A549 (cell line): ENCODE results near the gene MAP3K14. TPM values are rescaled to one million over a fixed set of nuclear protein-coding genes. Genes with fewer than 3 reads are reported as not detected.
A peak's percentile ranks its signal among the peaks of the same experiment; 100 is the strongest.

Source experiments
- ATAC-seq, 2 experiments: fragments of 200-7000 bp in 1 of 2; fragments of >200 bp in 1 of 2; cut with Nextera tagmentation in 1 of 2; cut with Tn5 transposase in 1 of 2; 3 replicates each; pipeline versions ENCODE4 v1.8.0 to v1.9.1; 2018 to 2020; ENCODE audit warnings: mild to moderate bottlenecking in 1 of 2, moderate library complexity in 1 of 2
- CTCF ChIA-PET: fragments of 300-600 bp; sonication (Branson Sonifier 250); formaldehyde crosslinking; extraction: SDS; loops from one replicate; lab custom pipeline; 2021; ENCODE audit warnings: antibody characterized with exemption, inconsistent platforms; lab: Yijun Ruan, JAX
- POLR2A ChIA-PET: fragments of 350-600 bp; formaldehyde crosslinking; extraction: SDS; loops from one replicate; lab custom pipeline; 2021; ENCODE audit warnings: antibody characterized with exemption, inconsistent platforms; lab: Yijun Ruan, JAX
- DNase-seq, 2 experiments: peaks; one replicate each; pipeline versions ENCODE4 v3.0.0 to v3.0.0-alpha.2; 2011 to 2016; ENCODE audit warnings: low read depth in 1 of 2, low spot score in 1 of 2
- FAIRE-seq: peaks from 2 replicates; lab custom pipeline; 2011; peaks lifted over from hg19 to GRCh38; lab: Jason Lieb, UNC
- H3K27ac ChIP-seq, 2 experiments: fragments of >200 bp; sonication (Bioruptor Twin); formaldehyde crosslinking; 3 replicates each; pipeline ENCODE4 v1.5.1; 2016 to 2017
- H3K4me1 ChIP-seq: fragments of >200 bp; sonication (Bioruptor Twin); formaldehyde crosslinking; 3 replicates; pipeline ENCODE4 v1.6.1; 2016
- H3K4me2 ChIP-seq: fragments of >200 bp; sonication (Bioruptor Twin); formaldehyde crosslinking; 3 replicates; pipeline ENCODE4 v1.6.1; 2016
- H3K4me3 ChIP-seq: fragments of >200 bp; sonication (Bioruptor Twin); formaldehyde crosslinking; 3 replicates; pipeline ENCODE4 v1.5.1; 2016
- H3K9me3 ChIP-seq: fragments of >200 bp; sonication (Bioruptor Twin); formaldehyde crosslinking; 3 replicates; pipeline ENCODE4 v1.6.1; 2016
- ATOH8 ChIP-seq: fragments of 250-450 bp; sonication (Bioruptor Pico); IDR thresholded peaks from 2 replicates; pipeline ENCODE4 v1.5.0; 2020; ENCODE audit warnings: low read depth, mild to moderate bottlenecking, moderate library complexity
- CEBPB ChIP-seq, 2 experiments: fragments of >200 bp in 1 of 2; sonication (Bioruptor Twin) in 1 of 2; formaldehyde crosslinking in 1 of 2; IDR thresholded peaks; 2 replicates each; pipeline ENCODE4 v1.6.1; 2012 to 2016
- CHD2 ChIP-seq: fragments of 150-350 bp; IDR thresholded peaks from 2 replicates; pipeline ENCODE4 v1.6.1; 2014; ENCODE audit warnings: low read length; ENCODE audit not compliant: partially characterized antibody
- EHF ChIP-seq: fragments of 250-450 bp; sonication (Bioruptor Pico); IDR thresholded peaks from 2 replicates; pipeline ENCODE4 v1.5.0; 2020; ENCODE audit warnings: mild to moderate bottlenecking
- ESRRA ChIP-seq: fragments of 150-350 bp; IDR thresholded peaks from 2 replicates; pipeline ENCODE4 v1.6.1; 2014; ENCODE audit warnings: mild to moderate bottlenecking, low read length, borderline replicate concordance
- HEYL ChIP-seq: fragments of 250-450 bp; sonication (Bioruptor Pico); IDR thresholded peaks from 2 replicates; pipeline ENCODE4 v1.8.0; 2021; ENCODE audit warnings: mild to moderate bottlenecking, moderate library complexity
- HOXA7 ChIP-seq: fragments of 250-450 bp; sonication (Bioruptor Pico); IDR thresholded peaks from 2 replicates; pipeline ENCODE4 v1.5.0; 2020; ENCODE audit warnings: mild to moderate bottlenecking, moderate library complexity
- JUN ChIP-seq, 2 experiments: fragments of >200 bp; sonication (Bioruptor Twin); formaldehyde crosslinking; IDR thresholded peaks; 2 replicates in 1 of 2; 3 replicates in 1 of 2; pipeline ENCODE4 v1.6.1; 2016 to 2017
- JUNB ChIP-seq: fragments of >200 bp; sonication (Bioruptor Twin); formaldehyde crosslinking; IDR thresholded peaks from 2 replicates; pipeline ENCODE4 v1.6.1; 2016
- KDM1A ChIP-seq: fragments of 200-600 bp; sonication (generic); IDR thresholded peaks from 2 replicates; pipeline ENCODE4 v1.6.1; 2016; ENCODE audit warnings: low read depth, mild to moderate bottlenecking
- MAZ ChIP-seq: fragments of 150-350 bp; IDR thresholded peaks from 2 replicates; pipeline ENCODE4 v1.6.1; 2014; ENCODE audit warnings: antibody characterized with exemption, low read depth, low read length, borderline replicate concordance
- NFE2L2 ChIP-seq: fragments of 150-350 bp; conservative IDR thresholded peaks from 2 replicates; pipeline ENCODE4 v1.6.1; 2014; ENCODE audit warnings: low read length
- NR3C1 ChIP-seq: fragments of >200 bp; sonication (Bioruptor Twin); formaldehyde crosslinking; IDR thresholded peaks from 3 replicates; pipeline ENCODE4 v1.6.1; 2017
- POLR2A ChIP-seq: IDR thresholded peaks from 2 replicates; pipeline ENCODE4 v1.6.1; 2012; ENCODE audit warnings: mild to moderate bottlenecking, low read length
- POLR2AphosphoS2 ChIP-seq: conservative IDR thresholded peaks from 2 replicates; pipeline ENCODE4 v1.6.1; 2012; ENCODE audit warnings: low read length, improper control_type of control experiment, inconsistent platforms
- RAD21 ChIP-seq, 2 experiments: fragments of >200 bp in 1 of 2; sonication (Bioruptor Twin) in 1 of 2; formaldehyde crosslinking in 1 of 2; IDR thresholded peaks in 1 of 2; conservative IDR thresholded peaks in 1 of 2; 2 replicates in 1 of 2; 3 replicates in 1 of 2; pipeline ENCODE4 v1.6.1; 2012 to 2018; ENCODE audit warnings: inconsistent platforms in 1 of 2
- RARB ChIP-seq: fragments of 250-450 bp; sonication (Bioruptor Pico); IDR thresholded peaks from 2 replicates; pipeline ENCODE4 v1.8.0; 2021; ENCODE audit warnings: mild to moderate bottlenecking, moderate library complexity
- RCOR1 ChIP-seq: fragments of 150-350 bp; IDR thresholded peaks from 2 replicates; pipeline ENCODE4 v1.6.1; 2014; ENCODE audit warnings: antibody characterized with exemption, low read length, low read depth
- REST ChIP-seq: fragments of 200-600 bp; sonication (generic); IDR thresholded peaks from 2 replicates; pipeline ENCODE4 v1.6.1; 2016; ENCODE audit warnings: antibody characterized with exemption, mild to moderate bottlenecking, moderate library complexity
- SMC3 ChIP-seq: fragments of >200 bp; sonication (Bioruptor Twin); formaldehyde crosslinking; IDR thresholded peaks from 3 replicates; pipeline ENCODE4 v1.6.1; 2018; ENCODE audit warnings: inconsistent platforms
- USF2 ChIP-seq: fragments of 450-650 bp; IDR thresholded peaks from 2 replicates; pipeline ENCODE4 v1.6.1; 2014; ENCODE audit warnings: antibody characterized with exemption
- ZC3H11A ChIP-seq: fragments of 450-650 bp; IDR thresholded peaks from 2 replicates; pipeline ENCODE4 v1.6.1; 2014; ENCODE audit warnings: antibody characterized with exemption, mild to moderate bottlenecking
- ZNF302 ChIP-seq: fragments of 250-450 bp; sonication (Bioruptor Pico); IDR thresholded peaks from 2 replicates; pipeline ENCODE4 v1.9.0; 2021; ENCODE audit warnings: inconsistent platforms, mild to moderate bottlenecking, moderate library complexity
- WGBS: methylation state at CpG from one replicate; pipeline ENCODE4 v1.1.6; 2017; ENCODE audit errors: missing lambda C conversion rate; 5-methylcytosine and 5-hydroxymethylcytosine counted together
- polyA plus RNA-seq, 4 experiments: library from polyadenylated mRNA; depleted of rRNA in 3 of 4; stranded (reverse); fragments of >200 nt; fragmentation: RNase III in 1 of 4; extraction: RNeasy Plus Mini Kit Qiagen cat#74134 plus additional on column Dnase treatment in 1 of 4; gene quantifications; 2 replicates in 3 of 4; 3 replicates in 1 of 4; pipeline ENCODE4 v1.2.3, GENCODE V29; 2011 to 2017
- TF ChIP-seq, protein P1 (sequence below): fragments of >200 bp; sonication (Bioruptor Twin); formaldehyde crosslinking; IDR thresholded peaks from 3 replicates; pipeline ENCODE4 v1.5.1; 2016
- TF ChIP-seq, protein P2 (sequence below): IDR thresholded peaks from 2 replicates; pipeline ENCODE4 v1.6.1; 2012; ENCODE audit warnings: low read depth, borderline replicate concordance

MAP3K14 gene
- polyA plus RNA-seq, 2 of the 4 experiments (the other 2 are of a cell fraction) = 9.1 to 34.5 TPM

DNA sequence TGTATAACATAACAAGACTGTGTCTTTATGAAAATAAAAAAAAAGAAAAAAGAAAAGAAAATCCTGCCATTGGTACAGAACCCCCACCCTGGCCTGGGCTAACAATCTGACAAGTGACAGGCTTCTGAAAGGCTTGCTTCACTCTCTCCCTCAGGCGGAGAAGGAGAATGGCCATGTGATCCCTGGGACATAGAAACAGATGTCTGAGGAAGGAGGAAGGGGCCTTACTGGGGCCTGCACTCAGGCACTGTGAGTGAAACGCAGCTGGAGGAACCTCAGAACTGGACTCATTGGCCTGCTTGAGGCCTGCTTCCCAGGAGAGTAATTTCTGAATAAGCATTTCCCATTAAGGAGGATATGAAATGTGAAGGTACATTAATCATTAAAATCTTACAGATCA, 17.5 kb downstream of the MAP3K14 start:
- Histone ChIP-seq H3K4me3 (no peak overlapping the region), H3K4me2 (peak overlapping the region; percentile 44), H3K4me1 (peaks cover 91% of the 10 kb centered on the region), H3K27ac (peak overlapping the region; percentile 48 to 61), H3K9me3 (no peaks in the 10 kb centered on the region)
- TF ChIP-seq RCOR1 (no peak), EHF (CRISPR knock-in tag) (no peak), ESRRA (no peak), JUNB (no peak), SMC3 (no peak), ZNF302 (CRISPR knock-in tag) (no peak), RAD21 (conservative IDR thresholded peaks at IDR 0.05 in 1 of 2, IDR thresholded peaks at IDR 0.05 in 1 of 2) (no peak), HOXA7 (no peak), MAZ (no peak), ATOH8 (no peak), POLR2A (no peak), POLR2AphosphoS2 (no peak), REST (no peak), NR3C1 (no peak), KDM1A (no peak)
- TF ChIP-seq, protein P1, sequence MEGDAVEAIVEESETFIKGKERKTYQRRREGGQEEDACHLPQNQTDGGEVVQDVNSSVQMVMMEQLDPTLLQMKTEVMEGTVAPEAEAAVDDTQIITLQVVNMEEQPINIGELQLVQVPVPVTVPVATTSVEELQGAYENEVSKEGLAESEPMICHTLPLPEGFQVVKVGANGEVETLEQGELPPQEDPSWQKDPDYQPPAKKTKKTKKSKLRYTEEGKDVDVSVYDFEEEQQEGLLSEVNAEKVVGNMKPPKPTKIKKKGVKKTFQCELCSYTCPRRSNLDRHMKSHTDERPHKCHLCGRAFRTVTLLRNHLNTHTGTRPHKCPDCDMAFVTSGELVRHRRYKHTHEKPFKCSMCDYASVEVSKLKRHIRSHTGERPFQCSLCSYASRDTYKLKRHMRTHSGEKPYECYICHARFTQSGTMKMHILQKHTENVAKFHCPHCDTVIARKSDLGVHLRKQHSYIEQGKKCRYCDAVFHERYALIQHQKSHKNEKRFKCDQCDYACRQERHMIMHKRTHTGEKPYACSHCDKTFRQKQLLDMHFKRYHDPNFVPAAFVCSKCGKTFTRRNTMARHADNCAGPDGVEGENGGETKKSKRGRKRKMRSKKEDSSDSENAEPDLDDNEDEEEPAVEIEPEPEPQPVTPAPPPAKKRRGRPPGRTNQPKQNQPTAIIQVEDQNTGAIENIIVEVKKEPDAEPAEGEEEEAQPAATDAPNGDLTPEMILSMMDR = no peak
- ATAC-seq = peak in 1 of 2 experiments; percentile 18; a peak in 3 of 6 replicates
- FAIRE-seq = no peak
- WGBS = 66% methylated on average over 2 of the region's 2 CpGs
- no peak for DNase-seq
- POLR2A ChIA-PET = interaction anchor here (0.6 to 2.3 kb wide), 3 partner anchors 17 to 24 kb away, joined by 3 to 8 read pairs (median 7); partner anchors contain the start of gene MAP3K14
- CTCF ChIA-PET = interaction anchor here (1.0 to 39.8 kb wide), 7 partner anchors 12 to 91 kb away, joined by 3 to 640 read pairs (median 10); partner anchors contain the start of gene MAP3K14

DNA sequence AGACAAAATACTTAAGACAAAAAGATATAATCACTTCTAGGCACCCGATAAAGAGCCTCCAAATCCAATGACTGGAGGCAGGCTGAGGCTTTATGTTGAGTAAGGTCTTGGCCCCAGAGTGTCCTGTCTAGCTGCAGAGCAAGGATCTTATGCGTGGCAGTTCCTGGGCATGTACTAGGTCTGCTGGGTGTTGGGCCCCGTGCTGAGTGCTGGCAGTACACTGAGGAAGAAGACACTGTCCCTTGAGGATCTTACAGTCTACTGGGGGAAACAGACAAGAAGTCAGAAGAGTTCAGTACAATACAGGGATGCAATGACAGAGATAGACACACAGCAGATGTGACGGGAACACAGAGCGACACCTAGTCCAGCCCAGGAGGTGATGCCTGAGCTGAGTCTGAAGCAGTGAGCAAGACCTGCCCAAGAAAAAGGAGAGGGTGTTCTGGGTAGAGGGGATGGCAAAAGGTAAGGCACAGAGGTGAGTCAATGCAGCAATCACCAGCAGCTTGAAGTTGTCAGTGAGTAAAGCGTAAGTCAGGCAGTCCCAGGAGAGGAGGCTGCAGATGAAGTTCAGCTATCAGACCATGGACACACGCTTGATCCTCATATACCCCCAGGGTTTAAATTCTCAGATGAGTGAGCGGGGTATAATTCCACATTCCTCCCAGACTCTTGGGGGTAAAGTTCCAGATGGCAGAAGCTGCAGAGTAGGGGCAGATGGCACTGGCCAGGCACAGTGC, 18.1 kb downstream of the MAP3K14 start:
- no peak for DNase-seq
- H3K9me3 ChIP-seq = no peaks in the 10 kb centered on the region
- peaks cover 97% of the 10 kb centered on the region for H3K4me1 ChIP-seq
- no peak for FAIRE-seq
- ChIA-PET CTCF (interaction anchor here (0.9 to 39.8 kb wide), 7 partner anchors 8 to 92 kb away, joined by 3 to 640 read pairs (median 10); partner anchors contain the start of gene MAP3K14), POLR2A (interaction anchor here (1.0 to 2.3 kb wide), 2 partner anchors 18 to 21 kb away, joined by 3 to 8 read pairs; partner anchors contain the start of gene MAP3K14)
- no peak overlapping the region for H3K4me3 ChIP-seq
- ATAC-seq = peak; percentile 15 to 18; a peak in 3 of 6 replicates
- peak overlapping the region; percentile 48 to 61 for H3K27ac ChIP-seq
- WGBS = 80% methylated on average over 8 of the region's 8 CpGs
- H3K4me2 ChIP-seq = peak overlapping the region; percentile 44
- TF ChIP-seq ESRRA = no peak
- TF ChIP-seq ZC3H11A = no peak
- no peak for TF ChIP-seq RARB (CRISPR knock-in tag)
- TF ChIP-seq, protein P1 = no peak
- no peak for TF ChIP-seq USF2
- no peak for TF ChIP-seq ATOH8
- no peak for TF ChIP-seq CHD2
- TF ChIP-seq RAD21 (conservative IDR thresholded peaks at IDR 0.05 in 1 of 2, IDR thresholded peaks at IDR 0.05 in 1 of 2) = no peak
- no peak for TF ChIP-seq JUN (IDR thresholded peaks at IDR 0.05)
- no peak for TF ChIP-seq CEBPB (IDR thresholded peaks at IDR 0.05)
- TF ChIP-seq, protein P2, sequence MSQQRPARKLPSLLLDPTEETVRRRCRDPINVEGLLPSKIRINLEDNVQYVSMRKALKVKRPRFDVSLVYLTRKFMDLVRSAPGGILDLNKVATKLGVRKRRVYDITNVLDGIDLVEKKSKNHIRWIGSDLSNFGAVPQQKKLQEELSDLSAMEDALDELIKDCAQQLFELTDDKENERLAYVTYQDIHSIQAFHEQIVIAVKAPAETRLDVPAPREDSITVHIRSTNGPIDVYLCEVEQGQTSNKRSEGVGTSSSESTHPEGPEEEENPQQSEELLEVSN = no peak
- no peak for TF ChIP-seq HEYL (CRISPR knock-in tag)
- no peak for TF ChIP-seq NFE2L2
